Suprapubic skin (tissue), 4 donors: ENCODE results near the gene NONO. TPM values are rescaled to one million over a fixed set of nuclear protein-coding genes. Genes with fewer than 3 reads are reported as not detected.
A peak's percentile ranks its signal among the peaks of the same experiment; 100 is the strongest.

Experiments
- DNase-seq, 2 donors: peaks; one replicate each; pipeline ENCODE4 v3.0.0-alpha.2; 2019; ENCODE audit warnings: low spot score in 2 of 2
- H3K27ac ChIP-seq: fragments of 200-600 bp; sonication (generic); one replicate; pipeline ENCODE4 v1.5.1; 2019
- H3K27me3 ChIP-seq: fragments of 200-600 bp; sonication (generic); one replicate; pipeline ENCODE4 v1.5.1; 2019
- H3K36me3 ChIP-seq: fragments of 200-600 bp; sonication (generic); one replicate; pipeline ENCODE4 v1.5.1; 2019
- H3K4me1 ChIP-seq: fragments of 200-600 bp; sonication (generic); one replicate; pipeline ENCODE4 v1.5.1; 2019
- H3K4me3 ChIP-seq: fragments of 200-600 bp; sonication (generic); one replicate; pipeline ENCODE4 v1.5.1; 2019; ENCODE audit warnings: mild to moderate bottlenecking
- H3K9me3 ChIP-seq: fragments of 200-600 bp; sonication (generic); one replicate; pipeline ENCODE4 v1.5.1; 2019
- EP300 ChIP-seq: sonication (generic); formaldehyde crosslinking; IDR thresholded peaks from one replicate; pipeline ENCODE4 v1.6.1; 2017; ENCODE audit warnings: antibody characterized with exemption
- POLR2A ChIP-seq, 2 donors: fragments of 450-650 bp; IDR thresholded peaks; one replicate each; pipeline ENCODE4 v1.6.1; 2017; ENCODE audit warnings: antibody characterized with exemption in 2 of 2, mild to moderate bottlenecking in 2 of 2, moderate library complexity in 2 of 2
- POLR2AphosphoS5 ChIP-seq, 3 donors: sonication (generic); formaldehyde crosslinking; IDR thresholded peaks; one replicate each; pipeline ENCODE4 v1.6.1; 2017; ENCODE audit warnings: antibody characterized with exemption in 3 of 3
- WGBS: methylation state at CpG from one replicate; pipeline ENCODE4 v1.1.5; 2018; 5-methylcytosine and 5-hydroxymethylcytosine counted together
- total RNA-seq, 4 donors: library from RNA; depleted of rRNA; stranded (reverse); fragments of >200 nt; gene quantifications; one replicate each; pipeline ENCODE4 v1.1.0, GENCODE V29; 2016
- TF ChIP-seq, protein P1 (sequence below), 2 donors: fragments of 200-600 bp in 1 of 2; fragments of 450-650 bp in 1 of 2; sonication (generic) in 1 of 2; IDR thresholded peaks; one replicate each; pipeline ENCODE4 v1.5.1; 2016 to 2019; ENCODE audit warnings: antibody characterized with exemption in 2 of 2, mild to moderate bottlenecking in 1 of 2, moderate library complexity in 1 of 2

Gene NONO, protein sequence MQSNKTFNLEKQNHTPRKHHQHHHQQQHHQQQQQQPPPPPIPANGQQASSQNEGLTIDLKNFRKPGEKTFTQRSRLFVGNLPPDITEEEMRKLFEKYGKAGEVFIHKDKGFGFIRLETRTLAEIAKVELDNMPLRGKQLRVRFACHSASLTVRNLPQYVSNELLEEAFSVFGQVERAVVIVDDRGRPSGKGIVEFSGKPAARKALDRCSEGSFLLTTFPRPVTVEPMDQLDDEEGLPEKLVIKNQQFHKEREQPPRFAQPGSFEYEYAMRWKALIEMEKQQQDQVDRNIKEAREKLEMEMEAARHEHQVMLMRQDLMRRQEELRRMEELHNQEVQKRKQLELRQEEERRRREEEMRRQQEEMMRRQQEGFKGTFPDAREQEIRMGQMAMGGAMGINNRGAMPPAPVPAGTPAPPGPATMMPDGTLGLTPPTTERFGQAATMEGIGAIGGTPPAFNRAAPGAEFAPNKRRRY
- 100 to 1,000 TPM; 216 to 323 (median 221) TPM for total RNA-seq

GRCh38 chrX:71283403-71284143 lies at the start of gene NONO:
Gene NONO (plus strand): TSS chrX:71283635. CDS start chrX:71290638, 7,003 bp downstream.
- no peaks in the 10 kb centered on the region for H3K27me3 ChIP-seq
- peak within 1 kb of the TSS; percentile 94 for H3K27ac ChIP-seq
- 30% methylated on average over 57 of the region's 57 CpGs for WGBS

DNA sequence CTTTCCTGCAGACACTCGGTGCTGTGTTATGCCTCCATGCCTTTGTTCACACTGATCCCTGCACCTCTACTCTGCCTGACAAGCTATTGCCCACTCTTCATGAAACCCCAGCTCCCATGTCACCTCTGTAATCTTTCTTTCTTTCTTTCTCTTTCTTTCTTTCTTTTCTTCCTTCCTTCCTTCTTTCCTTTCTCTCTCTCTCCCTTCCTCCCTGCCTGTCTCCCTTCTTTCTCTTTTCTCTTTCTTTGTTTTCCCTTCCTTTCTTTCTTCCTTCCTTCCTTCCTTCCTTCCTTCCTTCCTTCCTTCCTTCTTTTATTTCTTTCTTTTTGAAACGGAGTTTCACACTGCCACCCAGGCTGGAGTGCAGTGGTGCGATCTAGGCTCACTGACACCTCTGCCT lies 48.0 kb upstream of the NONO start:
- Histone ChIP-seq H3K4me3 (no peak overlapping the region), H3K27ac (no peak overlapping the region), H3K36me3 (peaks cover under 1% of the 10 kb centered on the region), H3K27me3 (no peaks in the 10 kb centered on the region), H3K9me3 (no peaks in the 10 kb centered on the region), H3K4me1 (no peaks in the 10 kb centered on the region)
- no peak for DNase-seq
- TF ChIP-seq, protein P1, sequence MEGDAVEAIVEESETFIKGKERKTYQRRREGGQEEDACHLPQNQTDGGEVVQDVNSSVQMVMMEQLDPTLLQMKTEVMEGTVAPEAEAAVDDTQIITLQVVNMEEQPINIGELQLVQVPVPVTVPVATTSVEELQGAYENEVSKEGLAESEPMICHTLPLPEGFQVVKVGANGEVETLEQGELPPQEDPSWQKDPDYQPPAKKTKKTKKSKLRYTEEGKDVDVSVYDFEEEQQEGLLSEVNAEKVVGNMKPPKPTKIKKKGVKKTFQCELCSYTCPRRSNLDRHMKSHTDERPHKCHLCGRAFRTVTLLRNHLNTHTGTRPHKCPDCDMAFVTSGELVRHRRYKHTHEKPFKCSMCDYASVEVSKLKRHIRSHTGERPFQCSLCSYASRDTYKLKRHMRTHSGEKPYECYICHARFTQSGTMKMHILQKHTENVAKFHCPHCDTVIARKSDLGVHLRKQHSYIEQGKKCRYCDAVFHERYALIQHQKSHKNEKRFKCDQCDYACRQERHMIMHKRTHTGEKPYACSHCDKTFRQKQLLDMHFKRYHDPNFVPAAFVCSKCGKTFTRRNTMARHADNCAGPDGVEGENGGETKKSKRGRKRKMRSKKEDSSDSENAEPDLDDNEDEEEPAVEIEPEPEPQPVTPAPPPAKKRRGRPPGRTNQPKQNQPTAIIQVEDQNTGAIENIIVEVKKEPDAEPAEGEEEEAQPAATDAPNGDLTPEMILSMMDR (IDR thresholded peaks at IDR 0.05), result no peak
- TF ChIP-seq POLR2A (IDR thresholded peaks at IDR 0.05), result no peak
- TF ChIP-seq EP300, result no peak
- no peak for TF ChIP-seq POLR2AphosphoS5 (IDR thresholded peaks at IDR 0.05)
- 77% methylated on average over 3 of the region's 3 CpGs for WGBS

More at GRCh38 chrX:71283403-71284143, at the start of gene NONO:
- peak; percentile 86 to 89 for DNase-seq
- Histone ChIP-seq H3K36me3 (no peaks in the 10 kb centered on the region), H3K9me3 (no peaks in the 10 kb centered on the region), H3K4me1 (peaks cover 17% of the 10 kb centered on the region), H3K4me3 (peak within 1 kb of the TSS; percentile 62)
- TF ChIP-seq, protein P1 (IDR thresholded peaks at IDR 0.05), result no peak
- peak in 2 of 3 donors; percentile 27 to 76 for TF ChIP-seq POLR2AphosphoS5 (IDR thresholded peaks at IDR 0.05)
- TF ChIP-seq EP300, result no peak
- peak; percentile 11 to 69 for TF ChIP-seq POLR2A (IDR thresholded peaks at IDR 0.05)

DNA sequence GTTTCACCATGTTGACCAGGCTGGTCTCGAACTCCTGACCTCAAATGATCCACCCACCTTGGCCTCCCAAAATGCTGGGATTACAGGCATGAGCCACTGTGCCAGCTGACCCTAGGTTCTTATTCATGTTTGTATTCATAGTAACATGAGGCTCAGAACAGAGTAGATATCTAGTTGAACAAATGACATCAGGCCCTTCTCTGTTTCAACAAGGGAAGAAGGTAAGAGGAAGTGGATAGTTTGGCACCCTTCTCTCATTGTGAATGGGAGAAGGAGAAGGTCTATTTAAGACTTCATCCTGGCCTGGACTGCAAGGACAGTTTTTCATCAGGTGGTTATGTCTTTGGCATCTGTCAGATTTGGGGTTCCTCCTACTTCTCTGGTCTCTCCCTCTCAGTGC lies 46.6 kb upstream of the NONO start:
- no peak for DNase-seq
- H3K27ac ChIP-seq, result no peak overlapping the region
- WGBS, result 71% methylated on average over 1 of the region's 1 CpG
- no peaks in the 10 kb centered on the region for H3K9me3 ChIP-seq
- no peak overlapping the region for H3K4me3 ChIP-seq
- H3K27me3 ChIP-seq, result no peaks in the 10 kb centered on the region
- no peaks in the 10 kb centered on the region for H3K4me1 ChIP-seq
- TF ChIP-seq POLR2A (IDR thresholded peaks at IDR 0.05), result no peak
- peaks cover 13% of the 10 kb centered on the region for H3K36me3 ChIP-seq

- no peak overlapping the region for H3K27ac ChIP-seq
- no peaks in the 10 kb centered on the region for H3K27me3 ChIP-seq
- WGBS, result 93% methylated on average over 3 of the region's 3 CpGs
- no peaks in the 10 kb centered on the region for H3K9me3 ChIP-seq
- DNase-seq, result no peak
- H3K4me1 ChIP-seq, result no peaks in the 10 kb centered on the region
- H3K4me3 ChIP-seq, result no peak overlapping the region
- TF ChIP-seq POLR2AphosphoS5 (IDR thresholded peaks at IDR 0.05) (no peak), POLR2A (IDR thresholded peaks at IDR 0.05) (no peak), EP300 (no peak)
- TF ChIP-seq, protein P1 (IDR thresholded peaks at IDR 0.05), result no peak
- peaks cover 42% of the 10 kb centered on the region for H3K36me3 ChIP-seq
Measured at GRCh38 chrX:71239781-71240180, 43.7 kb upstream of the NONO start.

GRCh38 chrX:71241301-71241700 lies 42.1 kb upstream of the NONO start:
- H3K27ac ChIP-seq, result no peak overlapping the region
- peaks cover 55% of the 10 kb centered on the region for H3K36me3 ChIP-seq
- WGBS, result 74% methylated on average over 6 of the region's 6 CpGs
- no peaks in the 10 kb centered on the region for H3K27me3 ChIP-seq
- no peaks in the 10 kb centered on the region for H3K9me3 ChIP-seq
- no peak for DNase-seq
- no peaks in the 10 kb centered on the region for H3K4me1 ChIP-seq
- TF ChIP-seq EP300 (no peak), POLR2AphosphoS5 (IDR thresholded peaks at IDR 0.05) (no peak), POLR2A (IDR thresholded peaks at IDR 0.05) (no peak)
- TF ChIP-seq, protein P1 (IDR thresholded peaks at IDR 0.05), result no peak
- no peak overlapping the region for H3K4me3 ChIP-seq
